Ascending aorta (tissue), 2 donors: ENCODE measurements around the gene FAM78B. TPM values are rescaled to one million over a fixed set of nuclear protein-coding genes. Genes with fewer than 3 reads are reported as not detected.

Source experiments
- DNase-seq, 2 donors: peaks; one replicate each; pipeline ENCODE4 v3.0.0-alpha.2; 2019; ENCODE audit warnings: low spot score in 2 of 2
- H3K27ac ChIP-seq, 2 donors: fragments of 200-600 bp; sonication (generic); one replicate each; pipeline ENCODE4 v1.5.1; 2016 to 2017; ENCODE audit warnings: mild to moderate bottlenecking in 1 of 2
- H3K27me3 ChIP-seq: fragments of 200-600 bp; sonication (generic); one replicate; pipeline ENCODE4 v1.5.1; 2017
- H3K36me3 ChIP-seq, 2 donors: fragments of 200-600 bp; sonication (generic); one replicate each; pipeline ENCODE4 v1.5.1; 2016
- H3K4me1 ChIP-seq, 2 donors: fragments of 200-600 bp; sonication (generic); one replicate each; pipeline ENCODE4 v1.5.1; 2016 to 2017; ENCODE audit warnings: mild to moderate bottlenecking in 1 of 2
- H3K4me3 ChIP-seq, 2 donors: fragments of 200-600 bp; sonication (generic); one replicate each; pipeline ENCODE4 v1.5.1; 2016 to 2017; ENCODE audit warnings: mild to moderate bottlenecking in 1 of 2
- H3K9me3 ChIP-seq, 2 donors: fragments of 200-600 bp; sonication (generic); one replicate each; pipeline ENCODE4 v1.5.1; 2016
- intact Hi-C: fragments of 100-400 bp; cut with DNase I; formaldehyde crosslinking; loops from one replicate; pipeline ENCODE4 v1.15.1; 2023
- total RNA-seq: library from RNA; depleted of rRNA; stranded (reverse); fragments of >200 nt; gene quantifications from one replicate; pipeline ENCODE4 v1.1.0, GENCODE V29; 2016
- TF ChIP-seq, protein P1 (sequence below), 3 experiments: fragments of 200-600 bp in 2 of 3; fragments of 450-650 bp in 1 of 3; sonication (generic) in 2 of 3; IDR thresholded peaks; one replicate each; pipeline ENCODE4 v1.5.1; 2016 to 2019; ENCODE audit warnings: antibody characterized with exemption in 3 of 3, mild to moderate bottlenecking in 1 of 3, moderate library complexity in 1 of 3

The FAM78B gene
- total RNA-seq, 1 donor from 2014 or later: not detected

DNA sequence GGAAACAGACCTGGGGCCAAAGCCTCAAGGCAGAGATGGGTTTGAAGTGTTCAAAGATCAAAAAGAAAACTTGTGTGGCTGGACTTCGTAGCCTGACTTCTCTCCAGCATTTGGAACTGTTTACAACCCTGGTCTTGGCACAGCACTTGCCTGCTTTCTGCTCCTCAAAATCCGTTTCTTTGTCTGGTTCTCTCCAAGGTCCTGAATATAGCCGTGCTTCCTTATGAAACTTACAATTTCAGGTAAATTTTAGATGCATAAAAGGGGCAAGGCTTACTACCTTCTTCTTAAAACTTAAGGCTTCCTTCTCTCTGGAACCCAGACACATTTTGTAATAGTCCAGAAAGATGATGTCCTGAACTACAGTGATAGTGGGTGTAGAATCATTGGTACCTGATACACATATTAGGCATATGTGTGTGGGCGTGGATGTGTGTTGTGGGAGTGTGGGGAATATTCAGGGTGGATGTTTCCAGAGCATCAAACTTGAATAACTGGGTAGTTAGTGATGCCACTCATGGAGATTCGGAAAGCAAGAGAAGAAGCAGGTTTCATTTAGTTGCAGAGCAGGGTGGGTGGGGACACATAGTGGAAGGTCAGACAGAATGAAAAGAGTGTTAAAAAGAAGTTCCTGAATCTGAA is 26.4 kb upstream of the FAM78B start:
- no peaks in the 10 kb centered on the region for H3K36me3 ChIP-seq
- TF ChIP-seq, protein P1, sequence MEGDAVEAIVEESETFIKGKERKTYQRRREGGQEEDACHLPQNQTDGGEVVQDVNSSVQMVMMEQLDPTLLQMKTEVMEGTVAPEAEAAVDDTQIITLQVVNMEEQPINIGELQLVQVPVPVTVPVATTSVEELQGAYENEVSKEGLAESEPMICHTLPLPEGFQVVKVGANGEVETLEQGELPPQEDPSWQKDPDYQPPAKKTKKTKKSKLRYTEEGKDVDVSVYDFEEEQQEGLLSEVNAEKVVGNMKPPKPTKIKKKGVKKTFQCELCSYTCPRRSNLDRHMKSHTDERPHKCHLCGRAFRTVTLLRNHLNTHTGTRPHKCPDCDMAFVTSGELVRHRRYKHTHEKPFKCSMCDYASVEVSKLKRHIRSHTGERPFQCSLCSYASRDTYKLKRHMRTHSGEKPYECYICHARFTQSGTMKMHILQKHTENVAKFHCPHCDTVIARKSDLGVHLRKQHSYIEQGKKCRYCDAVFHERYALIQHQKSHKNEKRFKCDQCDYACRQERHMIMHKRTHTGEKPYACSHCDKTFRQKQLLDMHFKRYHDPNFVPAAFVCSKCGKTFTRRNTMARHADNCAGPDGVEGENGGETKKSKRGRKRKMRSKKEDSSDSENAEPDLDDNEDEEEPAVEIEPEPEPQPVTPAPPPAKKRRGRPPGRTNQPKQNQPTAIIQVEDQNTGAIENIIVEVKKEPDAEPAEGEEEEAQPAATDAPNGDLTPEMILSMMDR (IDR thresholded peaks at IDR 0.05): no peak
- intact Hi-C loops: no loop called here
- H3K9me3 ChIP-seq: no peaks in the 10 kb centered on the region
- H3K27ac ChIP-seq: no peak overlapping the region
- DNase-seq: no peak
- H3K27me3 ChIP-seq: no peaks in the 10 kb centered on the region
- no peak overlapping the region for H3K4me3 ChIP-seq
- H3K4me1 ChIP-seq: no peaks in the 10 kb centered on the region

DNA sequence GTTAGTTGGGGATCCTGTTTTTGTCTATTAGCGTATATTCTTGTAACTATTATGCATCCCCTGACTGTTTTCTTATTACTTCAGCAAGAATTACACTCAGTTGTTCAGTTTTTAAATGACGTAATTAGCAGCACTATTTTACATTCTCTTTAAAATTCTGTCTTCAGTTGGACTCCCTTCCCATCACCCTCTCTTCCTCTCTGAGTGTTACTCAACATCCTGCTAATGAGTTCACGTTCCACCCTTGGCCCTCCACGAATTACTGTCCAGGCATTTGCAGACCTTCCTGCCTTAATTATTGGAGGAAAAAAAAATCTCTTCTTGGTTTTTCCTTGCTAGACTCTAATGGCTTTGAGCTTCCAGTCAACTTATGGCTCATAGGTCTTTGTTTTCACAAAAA is 23.6 kb upstream of the FAM78B start:
- H3K27me3 ChIP-seq: no peaks in the 10 kb centered on the region
- intact Hi-C loops: no loop called here
- H3K4me3 ChIP-seq: no peak overlapping the region
- no peaks in the 10 kb centered on the region for H3K4me1 ChIP-seq
- H3K36me3 ChIP-seq: no peaks in the 10 kb centered on the region
- no peak overlapping the region for H3K27ac ChIP-seq
- no peak for DNase-seq
- TF ChIP-seq, protein P1 (IDR thresholded peaks at IDR 0.05): no peak
- no peaks in the 10 kb centered on the region for H3K9me3 ChIP-seq

- TF ChIP-seq, protein P1 (IDR thresholded peaks at IDR 0.05): no peak
- H3K9me3 ChIP-seq: no peaks in the 10 kb centered on the region
- intact Hi-C loops: no loop called here
- H3K27ac ChIP-seq: no peak overlapping the region
- H3K27me3 ChIP-seq: no peaks in the 10 kb centered on the region
- H3K4me3 ChIP-seq: no peak overlapping the region
- no peaks in the 10 kb centered on the region for H3K36me3 ChIP-seq
- DNase-seq: no peak
- no peaks in the 10 kb centered on the region for H3K4me1 ChIP-seq
These were observed 22.3 kb upstream of the FAM78B start for GRCh38 chr1:166189126-166189525.

DNA sequence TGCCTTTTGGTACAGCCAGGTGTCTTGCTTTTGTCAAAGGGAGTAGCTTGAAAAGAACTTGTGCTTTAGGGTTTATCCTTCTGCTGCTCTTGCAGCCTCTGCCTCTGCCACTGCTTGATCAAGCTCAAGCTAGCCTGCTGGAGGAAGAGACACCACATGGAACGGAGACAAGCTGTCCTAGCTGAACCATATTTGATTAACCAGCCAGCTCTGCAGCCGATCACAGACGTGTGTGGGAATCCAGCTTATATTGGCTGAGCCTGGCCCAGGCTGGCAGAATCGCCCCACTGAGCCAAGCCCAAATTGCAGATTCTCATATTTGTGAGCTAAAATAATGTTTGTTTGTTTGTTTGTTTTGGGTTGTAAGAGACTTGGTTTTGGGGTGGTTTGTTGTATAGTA is 18.7 kb upstream of the FAM78B start:
- no peak overlapping the region for H3K4me3 ChIP-seq
- no peaks in the 10 kb centered on the region for H3K4me1 ChIP-seq
- DNase-seq: no peak
- no peaks in the 10 kb centered on the region for H3K36me3 ChIP-seq
- no peaks in the 10 kb centered on the region for H3K27me3 ChIP-seq
- no peaks in the 10 kb centered on the region for H3K9me3 ChIP-seq
- H3K27ac ChIP-seq: no peak overlapping the region
- intact Hi-C loops: no loop called here
- TF ChIP-seq, protein P1 (IDR thresholded peaks at IDR 0.05): no peak

DNA sequence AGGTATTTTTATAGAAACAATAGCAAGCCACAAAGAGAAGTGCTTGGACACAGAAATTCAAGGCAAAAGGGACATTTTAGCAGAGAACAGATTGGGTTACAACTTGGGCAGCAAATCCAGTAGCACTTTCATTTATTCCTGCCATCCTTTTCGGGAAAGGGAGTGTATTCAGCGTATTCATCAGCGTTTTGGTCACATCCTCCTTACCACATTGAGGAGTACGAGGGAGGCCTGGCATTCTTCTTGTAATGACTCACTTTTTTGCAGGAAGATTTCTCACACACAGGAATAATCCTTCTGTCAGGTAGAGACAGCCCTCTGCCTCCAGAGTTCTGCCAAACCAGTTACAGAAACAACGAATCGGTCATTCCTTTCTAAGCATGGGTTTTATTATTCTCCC is 18.1 kb upstream of the FAM78B start:
- Histone ChIP-seq H3K27ac (no peak overlapping the region), H3K36me3 (no peaks in the 10 kb centered on the region), H3K4me1 (no peaks in the 10 kb centered on the region), H3K4me3 (no peak overlapping the region), H3K9me3 (no peaks in the 10 kb centered on the region), H3K27me3 (no peaks in the 10 kb centered on the region)
- DNase-seq: no peak
- TF ChIP-seq, protein P1 (IDR thresholded peaks at IDR 0.05): no peak
- intact Hi-C loops: no loop called here

DNA sequence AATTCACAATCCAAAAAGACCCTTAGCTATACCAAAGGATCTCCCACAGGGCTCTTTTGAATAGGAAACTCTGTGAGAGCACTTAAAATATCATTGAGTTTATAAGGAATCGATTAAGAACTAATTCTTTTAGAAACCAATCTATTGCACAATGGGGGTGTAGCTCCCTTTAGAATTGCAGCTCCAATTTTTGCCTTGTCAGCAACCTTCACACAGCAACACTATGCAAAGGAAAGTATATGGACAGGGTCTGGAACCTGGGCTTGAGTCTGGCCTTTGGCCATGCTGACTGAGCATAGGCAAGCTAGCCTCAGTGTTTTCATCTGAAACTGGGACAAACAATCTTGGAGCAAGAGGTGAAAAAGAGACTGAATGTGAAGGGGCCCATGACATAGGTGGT is 17.2 kb upstream of the FAM78B start:
- no peaks in the 10 kb centered on the region for H3K27me3 ChIP-seq
- DNase-seq: no peak
- H3K27ac ChIP-seq: no peak overlapping the region
- no peak overlapping the region for H3K4me3 ChIP-seq
- TF ChIP-seq, protein P1 (IDR thresholded peaks at IDR 0.05): no peak
- H3K4me1 ChIP-seq: no peaks in the 10 kb centered on the region
- H3K9me3 ChIP-seq: no peaks in the 10 kb centered on the region
- H3K36me3 ChIP-seq: no peaks in the 10 kb centered on the region
- intact Hi-C loops: no loop called here
